Keratinocyte (primary cell): Measurements from ENCODE around the gene TH. TPM values are rescaled to one million over a fixed set of nuclear protein-coding genes. Genes with fewer than 3 reads are reported as not detected.

ENCODE experiments used
- DNase-seq: peaks from one replicate; pipeline ENCODE4 v3.0.0-alpha.2; 2011; ENCODE audit warnings: low read depth, missing footprints, low spot score
- FAIRE-seq: peaks from 2 replicates; lab custom pipeline; 2011; peaks lifted over from hg19 to GRCh38; lab: Jason Lieb, UNC
- H2AFZ ChIP-seq: 2 replicates; pipeline ENCODE4 v1.6.0; 2012; ENCODE audit warnings: low read length, control low read depth, inconsistent platforms; ENCODE audit not compliant: control insufficient read depth
- H3K27ac ChIP-seq: 2 replicates; pipeline ENCODE4 v1.5.1; 2011; ENCODE audit warnings: low read length; ENCODE audit not compliant: control insufficient read depth, insufficient read depth
- H3K27me3 ChIP-seq: 3 replicates; pipeline ENCODE4 v1.6.0; 2011; ENCODE audit warnings: low read length; ENCODE audit not compliant: control insufficient read depth, insufficient read depth; ENCODE audit errors: extremely low read depth
- H3K36me3 ChIP-seq, 2 experiments: 2 replicates in 1 of 2; 3 replicates in 1 of 2; pipeline ENCODE4 v1.5.1; 2011; ENCODE audit warnings: low read length in 2 of 2, mild to moderate bottlenecking in 1 of 2; ENCODE audit not compliant: control insufficient read depth in 2 of 2, insufficient read depth in 2 of 2; ENCODE audit errors: extremely low read depth in 1 of 2
- H3K4me1 ChIP-seq: 3 replicates; pipeline ENCODE4 v1.5.1; 2011; ENCODE audit warnings: low read length; ENCODE audit not compliant: control insufficient read depth, insufficient read depth; ENCODE audit errors: extremely low read depth
- H3K4me2 ChIP-seq: 3 replicates; pipeline ENCODE4 v1.6.0; 2011; ENCODE audit warnings: low read depth, low read length; ENCODE audit not compliant: control insufficient read depth, insufficient read depth; ENCODE audit errors: extremely low read depth
- H3K4me3 ChIP-seq, 3 experiments: fragments of 200-600 bp in 1 of 3; sonication (generic) in 1 of 3; 2 replicates in 2 of 3; 3 replicates in 1 of 3; pipeline ENCODE4 v1.5.1; 2011 to 2016; ENCODE audit warnings: low read length in 3 of 3, mild to moderate bottlenecking in 3 of 3, control low read depth in 2 of 3, inconsistent platforms in 1 of 3, low read depth in 1 of 3, mixed read lengths in 1 of 3, mixed run types in 1 of 3, moderate library complexity in 1 of 3; ENCODE audit not compliant: control insufficient read depth in 2 of 3, insufficient read depth in 2 of 3; ENCODE audit errors: extremely low read depth in 1 of 3
- H3K79me2 ChIP-seq: 2 replicates; pipeline ENCODE4 v1.6.0; 2012; ENCODE audit warnings: low read length; ENCODE audit not compliant: control insufficient read depth, insufficient read depth
- H3K9ac ChIP-seq: 3 replicates; pipeline ENCODE4 v1.6.0; 2011; ENCODE audit warnings: low read length; ENCODE audit not compliant: control insufficient read depth, insufficient read depth; ENCODE audit errors: extremely low read depth
- H3K9me1 ChIP-seq: 3 replicates; pipeline ENCODE4 v1.6.0; 2011; ENCODE audit warnings: low read length; ENCODE audit not compliant: control insufficient read depth, insufficient read depth; ENCODE audit errors: extremely low read depth
- H3K9me3 ChIP-seq: 2 replicates; pipeline ENCODE4 v1.5.1; 2012; ENCODE audit warnings: low read depth, low read length; ENCODE audit not compliant: control insufficient read depth
- H4K20me1 ChIP-seq: 3 replicates; pipeline ENCODE4 v1.6.0; 2011; ENCODE audit warnings: low read length; ENCODE audit not compliant: control insufficient read depth, insufficient read depth; ENCODE audit errors: extremely low read depth
- CTCF ChIP-seq, 3 experiments: IDR thresholded peaks in 1 of 3; conservative IDR thresholded peaks in 1 of 3; optimal IDR thresholded peaks in 1 of 3; 2 replicates in 2 of 3; 3 replicates in 1 of 3; pipeline versions ENCODE3 to v1.5.1; 2011; ENCODE audit warnings: low read length in 3 of 3, mild to moderate bottlenecking in 3 of 3, moderate library complexity in 2 of 3, control low read depth in 1 of 3, inconsistent platforms in 1 of 3; ENCODE audit not compliant: insufficient read depth in 2 of 3; ENCODE audit errors: extremely low read depth in 1 of 3
- EZH2 ChIP-seq: IDR thresholded peaks from one replicate; pipeline ENCODE4 v1.6.1; 2012; ENCODE audit warnings: inconsistent platforms, mild to moderate bottlenecking, low read length, moderate library complexity
- dilution Hi-C: fragments of 300-500 bp; cut with MboI; formaldehyde crosslinking; loops from one replicate; pipeline ENCODE4 v1.7.0; 2020; ENCODE audit warnings: low sequenced_read_pairs; ENCODE audit not compliant: extremely low pct_ligation_motif_present
- polyA plus RNA-seq, 5 experiments: library from polyadenylated mRNA; depleted of rRNA in 3 of 5; stranded (reverse) in 3 of 5; stranded (forward) in 1 of 5; unstranded in 1 of 5; fragments of >200 nt; gene quantifications; 1 replicate in 1 of 5; 2 replicates in 3 of 5; 3 replicates in 1 of 5; pipeline versions ENCODE4 v1.2.1 to v1.2.3, GENCODE V29; 2011 to 2012; ENCODE audit warnings: missing spikeins in 2 of 5, low read depth in 1 of 5, low replicate concordance in 1 of 5

TH gene
- polyA plus RNA-seq, 1 donor (not counting 4 experiments of a cell fraction or from before 2014, with no cell fraction given) = 0.50 TPM

GRCh38 chr11:2213890-2214526 lies 42.4 kb upstream of the TH start:
- Histone ChIP-seq H3K4me2 (no peak overlapping the region), H3K9me3 (no peaks in the 10 kb centered on the region), H3K9me1 (no peaks in the 10 kb centered on the region), H3K79me2 (no peaks in the 10 kb centered on the region), H2AFZ (no peak overlapping the region), H3K4me3 (no peak overlapping the region), H3K27me3 (peaks cover 38% of the 10 kb centered on the region), H3K9ac (no peak overlapping the region), H3K36me3 (no peaks in the 10 kb centered on the region), H3K27ac (no peak overlapping the region), H3K4me1 (peaks cover 7% of the 10 kb centered on the region), H4K20me1 (peaks cover 2% of the 10 kb centered on the region)
- FAIRE-seq (no peak), DNase-seq (no peak)
- dilution Hi-C loops = no loop called here
- TF ChIP-seq CTCF (optimal IDR thresholded peaks at IDR 0.05 in 1 of 3, IDR thresholded peaks at IDR 0.05 in 1 of 3, conservative IDR thresholded peaks at IDR 0.05 in 1 of 3; ENCODE audit: extremely low read depth in 1 of 3, insufficient read depth in 2 of 3, low read length in 3 of 3) (no peak), EZH2 (no peak)

GRCh38 chr11:2213384-2213842 lies 41.8 kb upstream of the TH start:
- Histone ChIP-seq H3K79me2 (no peaks in the 10 kb centered on the region), H3K36me3 (no peaks in the 10 kb centered on the region), H3K4me3 (no peak overlapping the region), H3K9me1 (no peaks in the 10 kb centered on the region), H4K20me1 (peaks cover 2% of the 10 kb centered on the region), H3K27ac (no peak overlapping the region), H3K27me3 (peaks cover 43% of the 10 kb centered on the region), H3K4me2 (no peak overlapping the region), H3K9ac (no peak overlapping the region), H3K4me1 (peaks cover 7% of the 10 kb centered on the region), H3K9me3 (no peaks in the 10 kb centered on the region), H2AFZ (no peak overlapping the region)
- FAIRE-seq (no peak), DNase-seq (no peak)
- TF ChIP-seq CTCF (optimal IDR thresholded peaks at IDR 0.05 in 1 of 3, IDR thresholded peaks at IDR 0.05 in 1 of 3, conservative IDR thresholded peaks at IDR 0.05 in 1 of 3; ENCODE audit: extremely low read depth in 1 of 3, insufficient read depth in 2 of 3, low read length in 3 of 3) = no peak
- TF ChIP-seq EZH2 = no peak
- dilution Hi-C loops = no loop called here
